Activated B cell treated with CpG ODN at 0.5 μM for 24 hours (primary cell): Measurements from ENCODE around the gene ACE. TPM values are rescaled to one million over a fixed set of nuclear protein-coding genes. Genes with fewer than 3 reads are reported as not detected.

Experiments used
- ATAC-seq: fragments of 200-7000 bp; cut with Tn5 transposase; one replicate; pipeline ENCODE4 v1.10.0; 2021; ENCODE audit warnings: low read depth, mild to moderate bottlenecking, moderate library complexity
- CTCF ChIA-PET: fragments of 350-600 bp; sonication (Branson Sonifier 250); formaldehyde crosslinking; loops from one replicate; lab custom pipeline; 2021; ENCODE audit warnings: antibody characterized with exemption; lab: Charles Lee
- POLR2A ChIA-PET: fragments of 350-600 bp; sonication (Branson Sonifier 250); formaldehyde crosslinking; loops from one replicate; lab custom pipeline; 2021; ENCODE audit warnings: antibody characterized with exemption; lab: Charles Lee
- DNase-seq: peaks from one replicate; pipeline ENCODE4 v3.0.0; 2022
- H3K27ac Mint-ChIP-seq: one replicate; pipeline ENCODE4 v1.8.0; 2020; ENCODE audit warnings: mixed read lengths
- H3K27me3 Mint-ChIP-seq: one replicate; pipeline ENCODE4 v1.8.0; 2021; ENCODE audit warnings: mixed read lengths
- H3K36me3 Mint-ChIP-seq: one replicate; pipeline ENCODE4 v1.8.0; 2021; ENCODE audit warnings: low read depth, mixed read lengths
- H3K4me1 Mint-ChIP-seq: one replicate; pipeline ENCODE4 v1.8.0; 2021; ENCODE audit warnings: mixed read lengths
- H3K4me3 Mint-ChIP-seq: one replicate; pipeline ENCODE4 v1.8.0; 2020; ENCODE audit warnings: mild to moderate bottlenecking, mixed read lengths
- H3K9me3 Mint-ChIP-seq: one replicate; pipeline ENCODE4 v1.8.0; 2020; ENCODE audit warnings: mixed read lengths
- intact Hi-C: fragments of 100-400 bp; cut with micrococcal nuclease; formaldehyde crosslinking; loops from one replicate; pipeline ENCODE4 v1.15.1; 2024
- total RNA-seq: library from RNA; stranded (reverse); gene quantifications from 2 replicates; pipeline ENCODE4 v1.2.3, GENCODE V29; 2022
- TF ChIP-seq, protein P1 (sequence below): fragments of 200-600 bp; IDR thresholded peaks from one replicate; pipeline ENCODE4 v1.8.0; 2022; ENCODE audit warnings: antibody characterized with exemption, mild to moderate bottlenecking

The ACE gene
- 3.2 and 3.3 TPM in 2 replicates for total RNA-seq

- H3K36me3 Mint-ChIP-seq = no peaks in the 10 kb centered on the region
- H3K9me3 Mint-ChIP-seq = no peaks in the 10 kb centered on the region
- CTCF ChIA-PET = interaction anchor here (0.7 to 5.7 kb wide), 7 partner anchors 12 to 135 kb away, joined by 3 to 155 read pairs (median 3); partner anchors contain the start of gene CYB561
- intact Hi-C loops = loop anchor here (2.0 to 5.0 kb wide), 2 partner anchors 14 to 220 kb away; no protein-coding TSS in a partner anchor
- peak; percentile 35 for DNase-seq
- H3K27me3 Mint-ChIP-seq = peaks cover 29% of the 10 kb centered on the region
- ATAC-seq = peak; percentile 59
- POLR2A ChIA-PET = no interaction called here
- TF ChIP-seq, protein P1, sequence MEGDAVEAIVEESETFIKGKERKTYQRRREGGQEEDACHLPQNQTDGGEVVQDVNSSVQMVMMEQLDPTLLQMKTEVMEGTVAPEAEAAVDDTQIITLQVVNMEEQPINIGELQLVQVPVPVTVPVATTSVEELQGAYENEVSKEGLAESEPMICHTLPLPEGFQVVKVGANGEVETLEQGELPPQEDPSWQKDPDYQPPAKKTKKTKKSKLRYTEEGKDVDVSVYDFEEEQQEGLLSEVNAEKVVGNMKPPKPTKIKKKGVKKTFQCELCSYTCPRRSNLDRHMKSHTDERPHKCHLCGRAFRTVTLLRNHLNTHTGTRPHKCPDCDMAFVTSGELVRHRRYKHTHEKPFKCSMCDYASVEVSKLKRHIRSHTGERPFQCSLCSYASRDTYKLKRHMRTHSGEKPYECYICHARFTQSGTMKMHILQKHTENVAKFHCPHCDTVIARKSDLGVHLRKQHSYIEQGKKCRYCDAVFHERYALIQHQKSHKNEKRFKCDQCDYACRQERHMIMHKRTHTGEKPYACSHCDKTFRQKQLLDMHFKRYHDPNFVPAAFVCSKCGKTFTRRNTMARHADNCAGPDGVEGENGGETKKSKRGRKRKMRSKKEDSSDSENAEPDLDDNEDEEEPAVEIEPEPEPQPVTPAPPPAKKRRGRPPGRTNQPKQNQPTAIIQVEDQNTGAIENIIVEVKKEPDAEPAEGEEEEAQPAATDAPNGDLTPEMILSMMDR = no peak
- peak within 1 kb of the TSS; percentile 71 for H3K4me3 Mint-ChIP-seq
- H3K4me1 Mint-ChIP-seq = peaks cover 17% of the 10 kb centered on the region
- no peak within 1 kb of the TSS for H3K27ac Mint-ChIP-seq
Observed at GRCh38 chr17:63476854-63477479, at the start of gene ACE. ACE (plus strand) TSS chr17:63477061; CDS start chr17:63477095, 34 bp downstream.

DNA sequence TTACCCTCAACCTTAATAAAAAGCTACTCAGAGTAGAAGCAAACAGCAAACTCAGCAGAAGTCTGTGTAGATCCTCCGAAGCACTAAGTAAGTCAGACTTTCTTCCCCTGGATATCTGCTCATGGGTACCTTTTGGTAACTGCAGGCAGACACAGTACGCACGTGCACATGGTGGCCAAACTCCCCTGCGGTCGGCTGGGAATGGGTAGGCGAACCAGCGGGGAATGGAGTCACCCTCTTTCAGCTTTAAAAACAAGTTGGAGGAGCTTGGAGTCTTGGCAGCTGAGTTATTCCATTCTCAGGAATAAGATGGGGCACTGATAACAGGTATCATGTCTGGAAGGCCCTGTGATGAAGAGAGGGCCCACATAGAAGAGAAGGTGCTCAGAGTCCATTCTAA, 47.1 kb upstream of the ACE start:
- CTCF ChIA-PET = interaction anchor here (7.3 to 8.3 kb wide), 2 partner anchors 49 to 183 kb away, joined by 141 to 155 read pairs; partner anchors contain the start of gene ACE
- Mint-ChIP-seq H3K4me1 (peaks cover 11% of the 10 kb centered on the region), H3K27me3 (peaks cover 9% of the 10 kb centered on the region), H3K4me3 (no peak overlapping the region), H3K27ac (no peak overlapping the region), H3K9me3 (no peaks in the 10 kb centered on the region), H3K36me3 (peaks cover 2% of the 10 kb centered on the region)
- TF ChIP-seq, protein P1 = no peak
- intact Hi-C loops = no loop called here
- no peak for ATAC-seq
- DNase-seq = no peak
- POLR2A ChIA-PET = interaction anchor here (0.6 kb wide), 1 partner anchor 189 kb away, joined by 6 read pairs; no protein-coding TSS in a partner anchor

- Mint-ChIP-seq H3K36me3 (peaks cover 2% of the 10 kb centered on the region), H3K27ac (no peak overlapping the region), H3K4me3 (no peak overlapping the region), H3K9me3 (no peaks in the 10 kb centered on the region), H3K4me1 (peaks cover 13% of the 10 kb centered on the region), H3K27me3 (peaks cover 9% of the 10 kb centered on the region)
- intact Hi-C loops = no loop called here
- ChIA-PET CTCF (interaction anchor here (8.3 kb wide), 1 partner anchor 183 kb away, joined by 141 read pairs; no protein-coding TSS in a partner anchor), POLR2A (no interaction called here)
- TF ChIP-seq, protein P1 = no peak
- DNase-seq (no peak), ATAC-seq (no peak)
Observed at GRCh38 chr17:63430223-63430622, 46.6 kb upstream of the ACE start.

- no peak overlapping the region for H3K4me3 Mint-ChIP-seq
- no peak overlapping the region for H3K27ac Mint-ChIP-seq
- no peak for ATAC-seq
- ChIA-PET POLR2A (interaction anchor here (0.6 kb wide), 1 partner anchor 1174 kb away, joined by 4 read pairs; no protein-coding TSS in a partner anchor), CTCF (interaction anchor here (1.3 kb wide), 1 partner anchor 47 kb away, joined by 3 read pairs; no protein-coding TSS in a partner anchor)
- H3K4me1 Mint-ChIP-seq = peaks cover 19% of the 10 kb centered on the region
- peaks cover 9% of the 10 kb centered on the region for H3K27me3 Mint-ChIP-seq
- intact Hi-C loops = no loop called here
- DNase-seq = no peak
- H3K36me3 Mint-ChIP-seq = peaks cover 2% of the 10 kb centered on the region
- no peaks in the 10 kb centered on the region for H3K9me3 Mint-ChIP-seq
- TF ChIP-seq, protein P1 = no peak
Observed at GRCh38 chr17:63431618-63431938, 45.3 kb upstream of the ACE start.
